Fibroblast of skin of left quadriceps (primary cell): ENCODE results near the gene TRPM1.
"Not testable (repeated sequence)": the region's sequence is repeated elsewhere in the genome, so short reads cannot be mapped to it uniquely, and the experiment has no call there.

Experiments
- DNase-seq, 2 experiments: peaks; one replicate each; pipeline ENCODE4 v3.0.0-alpha.2; 2013; ENCODE audit warnings: low read depth in 2 of 2

TRPM1 gene

DNA sequence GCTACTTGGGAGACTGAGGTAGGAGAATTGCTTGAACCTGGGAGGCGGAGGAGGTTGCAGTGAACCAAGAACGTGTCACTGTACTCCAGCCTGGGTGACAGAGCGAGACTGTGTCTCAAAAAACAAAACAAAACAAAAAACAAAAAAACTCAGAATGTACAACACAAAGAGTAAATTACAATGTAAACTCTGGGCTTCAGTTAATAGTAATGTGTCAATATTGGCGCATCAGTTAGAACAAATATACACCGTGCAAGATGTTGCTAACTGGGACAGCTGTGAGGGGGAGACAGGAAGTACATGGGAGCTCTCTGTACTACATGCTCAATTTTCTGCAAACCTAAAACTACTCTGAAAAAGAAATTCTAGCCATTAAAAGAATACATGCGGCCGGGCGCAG is 23.5 kb upstream of the TRPM1 start:
- no peak for DNase-seq

DNA sequence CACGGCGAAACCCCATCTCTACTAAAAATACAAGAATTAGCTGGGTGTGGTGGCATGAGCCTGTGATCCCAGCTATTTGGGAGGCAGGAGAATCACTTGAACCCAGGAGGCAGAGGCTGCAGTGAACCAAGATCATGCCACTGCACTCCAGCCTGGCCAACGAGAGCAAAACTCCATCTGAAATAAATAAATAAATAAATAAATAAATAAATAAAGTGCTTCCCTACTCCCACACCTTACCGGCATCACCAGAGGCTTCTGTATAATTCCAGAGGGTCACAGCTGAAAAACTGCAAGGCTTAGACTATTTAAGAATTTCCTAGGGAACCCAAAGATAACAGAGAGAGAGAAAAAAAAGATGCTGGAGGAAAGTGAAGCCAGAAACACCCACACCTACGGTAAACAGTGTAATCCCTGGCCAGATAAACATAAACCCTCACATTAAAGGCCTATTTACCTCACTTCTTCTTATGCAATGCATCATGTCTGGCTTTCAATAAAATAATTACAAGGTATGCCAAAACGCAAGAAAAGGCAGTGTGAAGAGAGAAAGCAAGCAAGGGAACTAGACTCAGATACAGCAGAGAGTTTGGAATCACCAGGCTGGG is 15.0 kb upstream of the TRPM1 start:
- DNase-seq: no peak

DNA sequence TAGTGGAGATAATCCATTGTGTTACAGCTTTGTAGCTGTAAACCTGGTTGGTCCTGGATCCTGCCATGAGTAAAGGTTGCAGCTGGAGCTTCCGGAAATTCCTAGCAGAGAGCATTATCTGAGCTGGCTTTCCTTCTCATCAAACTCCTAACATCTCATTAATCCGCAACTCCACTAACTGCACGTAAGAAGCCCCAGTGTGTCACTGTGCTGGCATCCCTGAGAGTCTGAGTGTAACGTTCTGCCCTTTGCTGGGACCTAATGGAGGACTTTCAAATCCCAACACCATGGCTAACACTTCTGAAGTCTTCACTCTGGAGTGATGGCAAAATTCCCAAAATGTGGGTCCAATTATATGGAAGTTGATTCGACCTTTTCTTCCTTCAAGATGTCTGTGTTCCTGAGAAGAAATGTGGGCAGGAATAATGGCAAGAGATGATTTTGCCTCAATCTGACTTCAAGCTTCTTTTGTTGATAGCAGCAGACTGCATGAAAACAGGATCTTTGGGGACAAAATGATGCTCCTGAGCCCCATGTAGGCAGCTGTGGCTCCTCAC is 9.6 kb upstream of the TRPM1 start:
- no peak for DNase-seq

DNA sequence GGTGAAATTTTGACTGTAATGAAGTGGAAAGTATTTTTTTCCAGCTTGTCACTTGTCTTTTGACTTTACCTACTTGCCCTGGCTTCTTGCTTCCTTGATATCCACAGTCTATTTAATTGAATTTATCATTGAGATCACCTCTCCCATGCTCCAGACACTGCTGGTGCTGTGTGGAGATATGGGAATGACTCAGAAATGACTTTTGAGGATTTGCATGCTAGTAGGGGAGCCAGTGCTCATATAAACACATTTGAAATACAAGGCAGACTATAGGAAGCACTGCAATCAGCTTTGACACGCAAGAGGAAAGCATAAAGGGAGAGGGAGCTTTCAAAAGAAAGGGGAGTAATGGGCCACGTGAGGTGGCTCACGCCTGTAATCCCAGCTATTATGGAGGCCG is 7.3 kb upstream of the TRPM1 start:
- DNase-seq: no peak

DNA sequence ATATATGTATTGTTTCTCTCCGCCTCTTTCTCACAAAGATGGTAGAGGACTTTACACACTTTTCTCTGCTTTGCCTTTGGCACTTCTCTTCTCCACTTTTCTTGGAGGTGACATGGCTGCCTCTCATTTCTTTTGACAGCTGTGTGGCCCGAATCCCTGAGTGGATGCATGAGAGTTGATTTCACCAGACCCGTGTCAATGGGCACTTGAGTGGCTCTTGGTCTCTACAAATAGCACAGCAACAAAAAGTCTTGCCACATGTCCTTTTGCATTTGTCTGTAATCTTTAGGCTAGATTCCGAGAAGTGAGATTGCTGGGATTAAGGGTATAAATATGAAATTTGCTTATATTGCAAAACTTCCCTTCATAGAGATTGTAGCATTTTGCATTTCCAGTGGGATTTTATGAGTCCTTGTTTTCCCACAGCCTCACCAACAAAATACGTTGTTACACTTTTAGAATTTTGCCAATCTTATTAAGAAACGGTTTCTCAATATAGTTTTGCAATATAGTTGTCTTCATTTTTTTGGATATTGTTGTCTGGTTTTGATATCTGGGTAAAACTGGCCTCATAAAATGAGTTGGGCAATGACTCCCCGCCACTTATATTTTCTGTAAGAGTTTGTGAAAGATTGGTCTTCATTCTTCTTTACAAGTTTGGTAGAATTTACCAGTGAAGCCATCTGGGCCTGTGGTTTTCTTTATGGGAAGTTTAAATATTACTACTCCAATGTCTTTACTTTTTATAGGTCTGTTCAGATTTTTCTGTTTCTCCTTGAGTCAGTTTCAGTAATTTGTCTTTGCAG is 5.2 kb upstream of the TRPM1 start:
- DNase-seq: no peak

DNA sequence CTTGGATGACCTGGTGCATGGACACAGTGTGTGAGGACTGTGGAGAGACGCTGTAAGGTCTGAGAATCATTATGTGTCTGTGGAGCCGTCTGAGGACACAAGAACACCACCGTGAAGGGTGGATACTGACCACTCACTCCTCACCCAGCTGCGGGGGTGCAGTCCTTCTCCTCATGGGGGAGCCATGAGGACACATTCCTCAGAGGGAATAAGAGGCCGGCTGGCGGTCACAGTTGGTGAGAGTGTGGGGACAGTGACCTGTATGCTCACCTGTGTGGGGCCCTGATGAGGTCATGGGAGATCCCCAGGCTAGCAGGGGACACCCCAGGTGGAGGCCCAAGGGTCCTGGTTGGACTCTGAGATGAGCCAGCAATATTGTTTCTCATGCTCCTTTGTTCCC is 2.5 kb upstream of the TRPM1 start:
- DNase-seq: no peak

DNA sequence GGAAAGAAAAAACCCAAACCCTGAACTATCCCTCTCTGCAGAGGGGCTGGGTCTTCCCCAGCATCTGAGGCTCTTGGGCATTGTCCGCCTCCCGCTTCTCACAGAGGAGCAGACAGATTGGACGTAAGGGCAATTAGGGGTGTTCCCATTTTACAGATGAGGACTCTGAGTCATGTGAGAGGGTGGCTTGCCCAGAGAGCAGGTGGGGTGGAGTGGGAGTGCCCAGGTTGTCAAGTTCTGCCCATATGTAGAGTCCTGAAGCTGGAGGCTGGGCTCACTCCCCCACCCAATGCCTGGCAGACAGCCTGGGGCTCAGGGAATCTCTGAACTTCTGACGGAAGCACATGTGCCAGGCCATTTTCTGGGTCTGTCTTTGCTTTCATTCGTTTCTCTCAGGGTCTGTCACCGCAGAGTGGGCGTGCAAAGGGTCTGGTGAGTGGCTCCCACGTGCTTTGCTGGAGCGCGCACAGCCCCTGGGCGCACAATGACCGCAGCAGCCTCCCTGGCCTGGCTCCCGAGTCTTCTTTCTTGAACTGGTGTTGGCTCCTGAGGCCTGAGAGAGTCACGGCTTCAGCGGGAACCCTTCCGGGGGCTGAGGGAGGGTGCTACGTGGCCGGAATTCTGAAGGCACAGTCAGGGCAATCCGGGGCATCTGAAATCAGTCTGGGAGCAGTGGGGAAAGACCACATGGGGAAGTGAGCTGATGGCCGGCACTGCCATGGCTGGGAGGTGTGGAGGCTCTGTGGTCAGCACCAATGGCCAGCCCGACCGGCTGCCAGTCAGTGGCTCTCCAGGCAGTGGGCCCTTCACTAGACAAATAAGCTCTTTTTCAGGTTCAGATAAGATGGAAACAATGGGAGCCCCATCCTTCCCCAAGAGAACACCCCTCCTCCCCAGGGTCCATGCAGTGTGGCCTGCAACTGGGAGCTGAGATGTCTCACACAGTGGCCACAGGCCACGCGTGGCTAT is 1.1 kb upstream of the TRPM1 start:
- no peak for DNase-seq

DNA sequence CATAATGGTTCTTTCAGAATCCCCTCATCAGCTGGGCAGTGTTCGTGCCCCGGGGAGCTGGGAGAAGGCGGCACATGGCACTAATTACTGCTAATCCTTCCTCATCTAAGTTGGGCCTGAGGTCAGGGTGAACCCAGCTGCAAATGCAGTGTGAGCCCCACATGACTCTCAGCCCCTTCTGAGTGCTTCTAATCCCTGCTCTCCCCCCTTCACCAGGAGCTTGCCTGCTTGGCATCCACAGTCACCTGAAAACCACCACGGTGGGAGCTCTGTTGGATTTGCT is 455 bp upstream of the TRPM1 start:
- DNase-seq: no peak

DNA sequence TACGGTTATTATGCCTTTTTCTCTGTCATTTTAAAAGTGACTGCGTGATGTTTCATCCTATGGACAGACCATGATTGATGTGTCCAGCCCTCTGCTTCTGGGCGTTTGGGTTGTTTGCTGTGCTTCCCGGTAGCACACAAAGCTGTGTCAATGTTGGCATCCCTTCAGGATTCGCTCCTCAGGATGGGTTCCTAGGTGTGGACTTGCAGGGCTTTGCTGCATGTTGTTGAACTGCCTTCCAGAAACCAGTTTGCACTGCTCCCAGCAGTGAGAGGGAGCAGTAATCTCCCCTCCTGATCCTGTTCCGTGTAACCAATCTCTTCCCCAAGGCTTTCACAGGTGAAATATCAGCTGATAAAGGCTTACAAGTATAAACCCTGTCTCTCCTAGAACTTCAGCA is 787 bp downstream of the TRPM1 start:
- no peak for DNase-seq

DNA sequence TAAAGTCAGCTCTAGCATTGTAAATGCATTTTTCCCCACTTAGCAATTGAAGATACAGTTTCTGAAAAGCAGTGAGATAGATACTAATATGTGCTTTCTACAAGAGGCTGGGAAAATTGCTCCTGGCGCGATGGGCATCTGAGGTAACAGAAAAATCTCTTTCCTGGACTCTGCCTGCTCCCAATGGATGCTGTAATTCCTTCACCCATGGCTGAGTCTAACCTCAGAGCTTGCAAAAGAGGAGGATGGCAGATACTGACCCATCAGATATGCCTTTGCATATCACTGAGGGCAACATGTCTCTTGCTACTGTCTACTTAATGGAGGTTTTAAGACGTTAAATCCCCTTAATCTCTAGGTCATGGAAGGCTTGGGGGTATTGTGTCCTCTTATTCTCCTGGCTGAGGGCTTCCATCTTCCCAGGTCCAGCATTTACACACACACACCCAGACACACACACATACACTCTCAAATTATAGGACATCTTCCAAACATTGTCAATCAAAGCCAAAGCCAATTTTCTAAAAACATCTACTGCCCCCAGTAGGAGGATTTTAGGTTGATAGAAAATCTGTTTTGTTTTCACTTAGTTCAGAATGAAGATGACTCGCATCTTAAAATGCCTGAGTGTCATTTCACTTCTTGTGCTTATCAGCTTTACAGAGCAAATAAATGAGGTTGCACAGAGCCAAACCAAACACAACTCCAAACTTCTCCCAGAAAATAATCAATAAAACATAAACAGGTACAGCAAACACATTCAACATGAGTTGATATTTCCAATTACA is 2.4 kb downstream of the TRPM1 start:
- no peak for DNase-seq

DNA sequence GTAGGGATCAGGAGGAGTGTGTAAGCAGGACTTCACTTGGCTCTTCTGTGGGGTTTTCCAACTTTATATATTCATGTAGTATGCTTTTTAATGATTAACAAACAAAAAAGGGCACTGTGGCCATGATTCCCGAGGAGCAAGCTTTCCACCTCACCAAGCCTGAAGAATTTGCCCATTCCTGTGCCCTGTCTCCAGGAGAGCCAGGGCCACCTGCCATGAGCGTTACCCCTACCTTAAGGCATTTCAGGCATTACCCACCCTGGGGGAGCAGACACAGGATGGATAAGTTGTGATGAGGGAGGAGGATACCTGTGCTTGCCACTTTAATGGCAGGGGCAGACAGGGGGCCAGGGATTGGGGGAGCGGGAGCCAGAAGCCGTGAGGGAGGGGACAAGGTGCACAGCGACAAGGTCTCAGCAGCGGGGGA is 3.0 kb downstream of the TRPM1 start:
- no peak for DNase-seq

DNA sequence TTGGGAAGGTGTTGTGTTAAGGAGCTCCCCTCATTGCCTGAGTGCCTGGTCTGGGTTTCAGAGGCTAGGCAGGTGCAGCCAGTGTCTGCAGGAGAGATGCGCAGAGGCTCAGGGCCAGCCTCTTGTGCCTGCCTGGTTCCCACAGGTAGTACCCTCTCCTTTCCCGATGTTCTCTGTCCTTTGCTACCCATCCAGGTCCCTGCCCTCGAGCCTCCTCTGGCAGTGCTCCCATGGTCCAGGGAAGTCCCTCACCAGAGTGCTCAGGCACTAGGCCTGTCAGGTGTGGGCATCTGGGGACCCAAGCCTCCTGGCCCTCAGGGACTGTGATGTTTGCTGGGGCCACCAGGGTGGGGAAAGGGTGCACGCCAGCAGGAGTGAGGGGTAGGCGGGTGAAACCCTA is 5.0 kb downstream of the TRPM1 start:
- no peak for DNase-seq

DNA sequence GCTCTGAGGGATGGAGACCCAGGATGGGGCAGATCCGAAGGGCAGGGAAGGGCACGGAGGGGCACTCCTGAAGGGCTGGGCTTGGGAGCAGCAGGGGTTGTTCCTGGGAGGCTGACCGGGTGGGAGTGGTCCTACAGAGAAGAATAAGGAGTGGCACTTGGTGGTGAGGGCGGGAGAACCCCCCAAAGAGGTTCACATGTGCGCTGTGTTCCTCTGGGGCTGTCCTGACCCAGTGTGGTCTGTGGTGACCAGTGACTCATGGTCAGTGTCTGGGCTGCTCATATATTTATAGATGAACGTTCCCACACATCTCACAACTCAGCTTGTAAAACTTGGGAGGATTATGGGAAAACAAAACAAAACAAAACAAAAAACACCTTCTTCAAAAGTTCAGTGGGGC is 10.0 kb downstream of the TRPM1 start:
- no peak for DNase-seq

DNA sequence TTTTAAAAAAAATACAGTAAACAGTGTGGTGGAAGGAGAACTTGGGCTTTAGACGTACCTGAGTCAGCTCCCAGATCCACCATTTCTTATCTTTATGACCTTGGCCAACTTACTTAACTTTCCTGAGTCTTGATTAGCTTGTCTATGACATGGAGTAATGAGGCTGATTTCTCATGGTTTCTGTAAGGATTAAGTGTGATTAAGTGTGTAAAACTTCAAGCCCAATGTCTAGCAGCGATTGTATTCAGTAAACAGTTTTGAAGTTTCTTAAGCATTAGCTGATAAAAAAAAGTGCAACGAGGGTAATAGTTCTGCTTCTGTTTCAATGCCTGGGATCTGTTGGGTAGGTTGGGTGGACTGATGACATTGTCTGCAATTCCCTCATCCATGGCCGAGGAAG is 10.8 kb downstream of the TRPM1 start:
- DNase-seq: no peak

DNA sequence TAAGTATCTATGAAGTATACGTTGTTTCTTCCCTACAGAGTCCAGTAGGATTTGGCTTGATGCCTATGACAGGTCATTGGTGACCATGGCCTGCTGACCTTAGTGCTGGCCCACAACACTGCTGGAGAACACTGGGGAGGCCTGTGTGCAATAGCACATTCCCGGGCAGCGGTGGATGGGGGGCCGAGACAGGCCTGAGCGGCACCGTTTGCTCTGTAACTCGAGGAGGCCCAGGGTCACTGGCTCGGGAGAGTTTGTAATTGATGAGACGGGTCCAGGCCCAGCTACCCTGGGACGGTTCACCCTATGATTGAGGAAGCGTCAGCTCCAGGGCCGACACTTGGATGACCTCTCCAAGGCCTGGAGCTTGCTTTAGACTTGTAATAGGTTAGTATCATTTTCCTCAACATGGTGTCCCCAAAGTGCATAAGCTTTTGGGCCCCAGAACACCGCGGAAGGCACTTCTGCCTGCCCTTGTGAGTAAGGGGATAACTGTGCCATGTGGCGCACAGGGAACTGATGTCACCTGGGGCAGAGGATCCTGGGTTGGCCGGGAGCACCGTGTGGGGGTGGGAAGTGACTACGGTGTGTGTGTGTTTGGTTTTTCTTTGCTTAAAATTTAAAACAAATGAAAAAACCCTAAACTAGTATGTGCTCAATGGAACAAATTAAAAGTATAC is 12.0 kb downstream of the TRPM1 start:
- DNase-seq: no peak

DNA sequence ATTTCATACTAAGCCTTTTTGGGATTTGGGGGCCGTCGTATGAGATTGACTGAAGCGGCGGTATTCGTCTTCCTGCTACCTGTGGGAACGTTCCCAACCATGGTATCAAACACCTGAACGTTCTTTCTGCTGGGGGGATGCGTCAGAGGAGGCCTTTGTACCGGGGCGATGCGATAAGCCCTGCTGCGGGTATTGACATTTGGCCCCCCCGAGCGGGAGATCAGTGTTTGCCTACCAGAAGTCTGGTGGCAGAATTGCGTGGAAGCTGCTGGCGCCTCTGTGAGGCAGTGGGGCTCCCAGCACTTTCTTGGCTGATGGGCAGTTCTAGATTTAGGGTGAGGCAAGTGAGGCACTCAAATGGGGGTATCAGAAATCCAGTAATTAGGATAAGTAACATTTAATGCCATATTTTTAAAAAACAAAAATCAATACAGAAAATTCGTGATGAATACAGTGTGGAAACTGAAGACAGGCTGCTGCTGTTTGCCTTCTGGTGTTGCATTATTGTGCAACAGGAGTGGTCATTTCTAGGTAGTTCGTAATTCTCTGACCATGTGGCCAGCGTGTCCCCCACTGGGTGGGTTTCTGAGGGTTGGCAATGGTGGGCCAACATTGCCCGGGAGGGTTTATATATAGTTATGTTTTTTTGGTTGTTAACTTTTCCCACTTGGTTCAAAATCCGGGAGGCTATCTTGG is 12.7 kb downstream of the TRPM1 start:
- DNase-seq: no peak

DNA sequence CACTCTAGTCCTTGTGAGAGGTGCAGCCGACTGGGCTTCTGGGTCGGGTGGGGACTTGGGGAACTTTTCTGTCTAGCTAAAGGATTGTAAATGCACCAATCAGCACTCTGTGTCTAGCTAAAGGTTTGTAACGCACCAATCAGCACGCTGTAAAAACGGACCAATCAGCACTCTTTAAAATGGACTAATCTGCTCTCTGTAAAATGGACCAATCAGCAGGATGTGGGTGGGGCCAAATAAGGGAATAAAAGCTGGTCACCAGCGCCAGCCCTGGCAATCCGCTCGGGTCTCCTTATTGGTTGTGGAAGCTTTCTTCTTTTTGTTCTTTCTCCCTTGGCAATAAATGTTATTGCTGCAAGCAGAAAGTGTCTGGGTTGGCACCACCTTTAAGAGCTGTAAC is 13.5 kb downstream of the TRPM1 start:
- DNase-seq: not testable (repeated sequence)

DNA sequence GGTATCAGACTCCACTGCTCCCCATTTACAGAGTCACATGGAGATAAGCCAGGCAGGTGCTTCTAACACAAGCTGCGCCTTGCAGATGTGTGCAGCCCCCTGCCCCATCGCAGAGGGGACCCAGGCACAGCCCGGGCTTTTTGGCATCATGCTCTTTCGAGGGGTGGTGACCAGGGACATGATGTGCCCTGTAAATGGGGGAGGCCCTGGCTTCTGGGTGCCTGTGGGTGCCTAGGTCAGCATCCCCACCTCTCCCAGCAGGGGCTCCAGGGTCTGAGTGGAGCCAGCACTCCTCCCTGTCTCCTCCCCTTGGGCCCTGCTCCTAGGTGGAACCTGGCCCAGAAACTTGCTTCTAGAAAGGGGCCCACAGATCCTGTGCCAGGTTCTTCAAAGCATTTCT is 15.2 kb downstream of the TRPM1 start:
- no peak for DNase-seq

DNA sequence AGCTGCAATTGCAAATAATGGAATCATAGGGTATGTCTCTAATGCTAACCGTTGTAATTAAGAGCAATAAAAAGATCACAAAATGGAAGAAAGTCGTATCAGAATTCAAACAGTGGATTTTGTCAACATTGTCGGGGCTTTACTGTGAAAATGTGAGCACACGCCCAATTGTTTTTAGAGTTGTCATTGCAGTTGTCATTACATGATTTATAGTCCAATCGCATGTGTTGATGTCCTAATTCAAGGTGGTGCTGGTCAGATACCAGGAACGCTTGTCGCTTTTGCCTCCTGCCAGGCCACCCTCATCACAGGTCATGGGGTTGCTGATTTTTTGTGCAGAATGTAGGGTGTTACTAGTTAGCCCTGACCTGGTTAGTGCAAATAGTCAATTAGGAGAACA is 16.2 kb downstream of the TRPM1 start:
- DNase-seq: no peak

DNA sequence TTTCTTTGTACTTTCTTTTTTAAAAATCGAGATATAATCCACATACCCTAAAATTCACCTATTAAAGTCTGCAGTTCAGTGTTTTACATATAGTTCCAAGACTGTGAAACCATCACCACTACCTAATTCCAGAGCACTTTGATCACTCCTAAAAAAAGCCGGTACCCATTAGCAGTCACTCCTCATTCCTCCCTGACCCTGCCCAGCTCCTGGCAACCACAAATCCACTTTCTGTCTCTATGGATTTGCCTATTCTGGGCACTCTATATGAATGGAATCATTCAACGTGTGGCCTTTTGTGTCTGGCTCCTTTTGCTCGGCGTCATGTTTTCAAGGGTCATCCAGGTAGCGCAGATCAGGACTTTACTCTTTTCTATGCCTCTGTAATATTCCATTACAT is 17.3 kb downstream of the TRPM1 start:
- DNase-seq: no peak
